H1 (cell line): ENCODE measurements around the gene FAM236A. TPM values are rescaled to one million over a fixed set of nuclear protein-coding genes. Genes with fewer than 3 reads are reported as not detected.
"Not testable (repeated sequence)": the region's sequence is repeated elsewhere in the genome, so short reads cannot be mapped to it uniquely, and the experiment has no call there.

Source experiments
- CTCF ChIA-PET: fragments of 300-600 bp; sonication (Branson Sonifier 250); formaldehyde crosslinking; loops from one replicate; lab custom pipeline; 2021; ENCODE audit not compliant: partially characterized antibody; lab: Charles Lee
- POLR2A ChIA-PET: fragments of 300-600 bp; sonication (Branson Sonifier 250); formaldehyde crosslinking; loops from one replicate; lab custom pipeline; 2021; ENCODE audit warnings: inconsistent platforms; ENCODE audit not compliant: partially characterized antibody; lab: Charles Lee
- DNase-seq, 2 experiments: peaks; one replicate each; pipeline versions ENCODE4 v3.0.0 to v3.0.0-alpha.2; 2010 to 2022; ENCODE audit warnings: low spot score in 2 of 2, low read depth in 1 of 2, mixed read lengths in 1 of 2
- FAIRE-seq: peaks from 2 replicates; lab custom pipeline; 2011; peaks lifted over from hg19 to GRCh38; lab: Jason Lieb, UNC
- H2AFZ ChIP-seq: 2 replicates; pipeline ENCODE4 v1.8.1; 2012; ENCODE audit warnings: low read length, inconsistent platforms
- H2AK5ac ChIP-seq: 2 replicates; pipeline ENCODE4 v1.6.1; 2013; ENCODE audit warnings: low read depth, low read length
- H2BK120ac ChIP-seq: replicated peaks from 2 replicates; pipeline ENCODE3; 2013; ENCODE audit warnings: low read depth, low read length, inconsistent platforms
- H2BK12ac ChIP-seq: 2 replicates; pipeline ENCODE4 v1.6.1; 2013; ENCODE audit warnings: low read depth, low read length
- H2BK15ac ChIP-seq: 2 replicates; pipeline ENCODE4 v1.6.1; 2013; ENCODE audit warnings: low read length
- H2BK20ac ChIP-seq: 2 replicates; pipeline ENCODE4 v1.6.1; 2013; ENCODE audit warnings: low read length
- H2BK5ac ChIP-seq: 2 replicates; pipeline ENCODE4 v1.6.1; 2013; ENCODE audit warnings: low read depth, low read length
- H3K14ac ChIP-seq: 2 replicates; pipeline ENCODE4 v1.6.1; 2013; ENCODE audit warnings: inconsistent platforms; ENCODE audit not compliant: insufficient read length
- H3K18ac ChIP-seq: 2 replicates; pipeline ENCODE4 v1.6.1; 2013; ENCODE audit warnings: low read length; ENCODE audit errors: extremely low read depth
- H3K23ac ChIP-seq: 2 replicates; pipeline ENCODE4 v1.6.1; 2013; ENCODE audit warnings: inconsistent platforms; ENCODE audit not compliant: insufficient read length
- H3K23me2 ChIP-seq: 2 replicates; pipeline ENCODE4 v1.6.1; 2013; ENCODE audit warnings: low read depth, low read length
- H3K27ac ChIP-seq: 2 replicates; pipeline ENCODE4 v1.6.1; 2011; ENCODE audit warnings: low read depth, low read length, inconsistent platforms
- H3K27me3 ChIP-seq, 4 experiments: replicated peaks in 1 of 4; 1 replicate in 1 of 4; 2 replicates in 3 of 4; pipeline versions ENCODE4 v1.6.1 to v1.8.1; 2011 to 2013; ENCODE audit warnings: low read length in 3 of 4, mild to moderate bottlenecking in 3 of 4, inconsistent platforms in 2 of 4, mixed read lengths in 2 of 4, moderate library complexity in 1 of 4; ENCODE audit not compliant: control insufficient read depth in 3 of 4, insufficient read depth in 3 of 4; ENCODE audit errors: extremely low read depth in 1 of 4
- H3K36me3 ChIP-seq, 4 experiments: 2 replicates each; pipeline versions ENCODE4 v1.6.1 to v1.8.1; 2011 to 2013; ENCODE audit warnings: mild to moderate bottlenecking in 4 of 4, low read length in 3 of 4, moderate library complexity in 2 of 4, control low read depth in 1 of 4, inconsistent platforms in 1 of 4; ENCODE audit not compliant: insufficient read depth in 4 of 4, control insufficient read depth in 2 of 4
- H3K4ac ChIP-seq: replicated peaks from 2 replicates; pipeline ENCODE3; 2013; ENCODE audit warnings: low read length, low read depth, mixed read lengths, inconsistent platforms; ENCODE audit not compliant: insufficient read length
- H3K4me1 ChIP-seq, 4 experiments: replicated peaks in 1 of 4; 1 replicate in 1 of 4; 2 replicates in 3 of 4; pipeline versions ENCODE4 v1.6.1 to v1.8.1; 2011 to 2013; ENCODE audit warnings: low read length in 3 of 4, inconsistent platforms in 2 of 4, mixed read lengths in 1 of 4; ENCODE audit not compliant: insufficient read depth in 4 of 4, control insufficient read depth in 3 of 4
- H3K4me2 ChIP-seq, 2 experiments: 2 replicates each; pipeline versions ENCODE4 v1.6.1 to v1.8.1; 2011 to 2013; ENCODE audit warnings: low read depth in 2 of 2, low read length in 2 of 2, control low read depth in 1 of 2, inconsistent platforms in 1 of 2, mild to moderate bottlenecking in 1 of 2; ENCODE audit not compliant: insufficient read depth in 1 of 2
- H3K4me3 ChIP-seq, 4 experiments: fragments of 200-600, 300-600 bp in 1 of 4; sonication (generic), shearing (Covaris generic), sonication (Bioruptor Twin) in 1 of 4; 2 replicates each; pipeline versions ENCODE4 v1.5.1 to v1.8.1; 2011 to 2016; ENCODE audit warnings: low read length in 4 of 4, low read depth in 3 of 4, control low read depth in 2 of 4, inconsistent platforms in 2 of 4, mild to moderate bottlenecking in 2 of 4, mixed read lengths in 1 of 4, moderate library complexity in 1 of 4; ENCODE audit not compliant: insufficient read depth in 2 of 4; ENCODE audit errors: extremely low read depth in 1 of 4
- H3K56ac ChIP-seq: replicated peaks from 2 replicates; pipeline ENCODE3; 2013; ENCODE audit warnings: low read depth, mild to moderate bottlenecking, mixed read lengths, low read length, inconsistent platforms; ENCODE audit not compliant: insufficient read length
- H3K79me1 ChIP-seq: 2 replicates; pipeline ENCODE4 v1.6.1; 2013; ENCODE audit warnings: low read depth, low read length, control low read depth
- H3K79me2 ChIP-seq, 2 experiments: 2 replicates each; pipeline versions ENCODE4 v1.6.1 to v1.8.1; 2012 to 2013; ENCODE audit warnings: low read length in 2 of 2, mild to moderate bottlenecking in 2 of 2, inconsistent platforms in 1 of 2; ENCODE audit not compliant: insufficient read depth in 2 of 2, control insufficient read depth in 1 of 2
- H3K9ac ChIP-seq, 4 experiments: replicated peaks in 1 of 4; 1 replicate in 1 of 4; 2 replicates in 3 of 4; pipeline versions ENCODE4 v1.6.1 to v1.8.1; 2011 to 2013; ENCODE audit warnings: low read depth in 3 of 4, low read length in 3 of 4, control low read depth in 2 of 4, mild to moderate bottlenecking in 2 of 4, moderate library complexity in 2 of 4, inconsistent platforms in 1 of 4; ENCODE audit errors: extremely low read depth in 1 of 4
- H3K9me3 ChIP-seq, 2 experiments: 2 replicates each; pipeline versions ENCODE4 v1.6.1 to v1.8.1; 2012 to 2013; ENCODE audit warnings: mild to moderate bottlenecking in 2 of 2, moderate library complexity in 2 of 2, control low read depth in 1 of 2, inconsistent platforms in 1 of 2, low read depth in 1 of 2, low read length in 1 of 2, mixed read lengths in 1 of 2; ENCODE audit not compliant: insufficient read depth in 2 of 2
- H4K20me1 ChIP-seq, 2 experiments: replicated peaks in 1 of 2; 2 replicates each; pipeline versions ENCODE3 to v1.8.1; 2011 to 2013; ENCODE audit warnings: inconsistent platforms in 2 of 2, low read length in 2 of 2, mild to moderate bottlenecking in 1 of 2; ENCODE audit not compliant: insufficient read depth in 2 of 2, control insufficient read depth in 1 of 2
- H4K5ac ChIP-seq: 2 replicates; pipeline ENCODE4 v1.6.1; 2013; ENCODE audit warnings: low read length, low read depth, mixed read lengths, inconsistent platforms; ENCODE audit not compliant: insufficient read length
- H4K8ac ChIP-seq: 2 replicates; pipeline ENCODE4 v1.8.0; 2013; ENCODE audit warnings: mild to moderate bottlenecking, moderate library complexity, low read length, inconsistent platforms; ENCODE audit not compliant: insufficient read depth; ENCODE audit errors: extremely low read depth
- H4K91ac ChIP-seq: replicated peaks from 2 replicates; pipeline ENCODE3; 2013; ENCODE audit warnings: low read length, mixed read lengths, inconsistent platforms; ENCODE audit not compliant: insufficient read length
- WGBS, 2 experiments: shearing (Covaris generic) in 1 of 2; methylation state at CpG; one replicate each; pipeline versions ENCODE4 v1.1.6 to v1.1.7; 2013 to 2015; ENCODE audit warnings: low lambda C conversion rate in 2 of 2, mixed read lengths in 2 of 2, inconsistent platforms in 1 of 2, low coverage in 1 of 2, missing lambda C conversion rate in 1 of 2; ENCODE audit not compliant: insufficient replicate concordance in 2 of 2, insufficient coverage in 1 of 2, insufficient read length in 1 of 2; ENCODE audit errors: extremely low coverage in 1 of 2, missing lambda C conversion rate in 1 of 2; 5-methylcytosine and 5-hydroxymethylcytosine counted together
- polyA plus RNA-seq, 7 experiments: library from polyadenylated mRNA; depleted of rRNA in 3 of 7; stranded (reverse) in 5 of 7; unstranded in 2 of 7; fragments of >200 nt in 5 of 7; fragments of 200-250 nt in 2 of 7; gene quantifications; 1 replicate in 5 of 7; 2 replicates in 1 of 7; 4 replicates in 1 of 7; pipeline versions ENCODE4 v1.2.1 to v1.2.3, GENCODE V29; 2011 to 2013; ENCODE audit warnings: missing spikeins in 2 of 7, mixed read lengths in 2 of 7
- total RNA-seq: library from RNA; stranded (reverse); fragmentation: NEBNext Ultra II Directional; extraction: Animal tissue kit (Norgen Biotek cat#: 25700); gene quantifications from 2 replicates; pipeline ENCODE4 v1.2.1, GENCODE V29; 2021

FAM236A gene
- total and polyA plus RNA-seq, 2 of the 8 experiments (the other 6 are each of a cell fraction or from before 2014, with no cell fraction given), result not detected

DNA sequence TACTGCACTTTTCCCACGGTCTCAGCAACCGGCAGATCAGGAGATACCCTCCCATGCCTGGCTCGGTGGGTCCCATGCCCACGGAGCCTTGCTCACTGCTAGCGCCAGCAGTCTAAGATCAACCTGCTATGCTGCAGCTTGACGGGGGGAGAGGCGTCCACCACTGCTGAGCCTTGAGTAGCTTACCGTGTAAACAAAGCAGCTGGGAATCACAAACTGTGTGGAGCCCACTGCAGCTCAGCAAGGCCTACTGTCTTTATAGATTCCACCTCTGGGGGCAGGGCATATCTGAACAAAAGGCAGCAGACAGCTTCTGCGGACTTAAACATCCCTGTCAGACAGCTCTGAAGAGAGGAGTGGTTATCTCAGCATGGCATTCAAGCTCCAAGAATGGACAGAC is 22.0 kb downstream of the FAM236A start:
- WGBS, 2 experiments, result no CpG with 5 or more reads among the region's 9 CpGs
- H2BK20ac ChIP-seq, DNase-seq, H3K36me3 ChIP-seq, H2BK12ac ChIP-seq, H3K79me2 ChIP-seq, H3K4me2 ChIP-seq, H3K4me1 ChIP-seq, H3K14ac ChIP-seq, H2BK120ac ChIP-seq, H4K8ac ChIP-seq, H3K9me3 ChIP-seq, H3K27me3 ChIP-seq, H3K9ac ChIP-seq, H3K23me2 ChIP-seq, H4K20me1 ChIP-seq, H3K23ac ChIP-seq, H3K27ac ChIP-seq, H3K4me3 ChIP-seq, H3K4ac ChIP-seq, CTCF ChIA-PET, H4K5ac ChIP-seq, H2AK5ac ChIP-seq, H2AFZ ChIP-seq, H2BK5ac ChIP-seq, H3K18ac ChIP-seq, H4K91ac ChIP-seq, H3K56ac ChIP-seq, H2BK15ac ChIP-seq, H3K79me1 ChIP-seq, POLR2A ChIA-PET, FAIRE-seq: not testable (repeated sequence)

DNA sequence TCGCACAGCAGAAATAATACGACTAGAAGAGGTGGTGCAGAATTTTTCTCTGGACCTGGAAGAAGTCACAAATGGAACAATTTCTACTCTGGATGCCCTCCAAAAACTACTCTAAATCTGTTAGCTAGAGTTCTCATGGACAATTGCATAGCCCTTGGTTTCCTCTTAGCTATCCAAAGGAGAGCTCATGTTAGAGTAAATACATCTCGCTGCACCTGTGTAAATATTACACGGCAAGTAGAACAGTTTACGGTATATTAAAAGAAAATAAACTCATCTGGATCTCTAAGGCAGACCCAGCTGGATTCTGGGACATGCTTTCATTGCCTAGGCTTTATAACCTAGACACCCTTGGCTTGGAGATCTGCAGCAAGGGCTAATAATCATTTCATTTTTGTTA is 33.9 kb downstream of the FAM236A start:
- FAIRE-seq, POLR2A ChIA-PET, H2BK15ac ChIP-seq: not testable (repeated sequence)

More for the DNA sequence above, 33.9 kb downstream of the FAM236A start:
- H3K27me3 ChIP-seq, H3K9ac ChIP-seq, H3K4me3 ChIP-seq, H3K79me1 ChIP-seq, H3K4ac ChIP-seq, DNase-seq, H2BK20ac ChIP-seq, H2AK5ac ChIP-seq, H3K18ac ChIP-seq, H4K20me1 ChIP-seq, H2AFZ ChIP-seq, H3K9me3 ChIP-seq, H3K27ac ChIP-seq, H3K23me2 ChIP-seq, CTCF ChIA-PET, H3K23ac ChIP-seq, H2BK12ac ChIP-seq, H3K4me2 ChIP-seq, H3K4me1 ChIP-seq, H3K56ac ChIP-seq, H3K36me3 ChIP-seq, H4K5ac ChIP-seq, H4K8ac ChIP-seq, H2BK120ac ChIP-seq, H4K91ac ChIP-seq, H3K14ac ChIP-seq, H3K79me2 ChIP-seq, H2BK5ac ChIP-seq: not testable (repeated sequence)
- no CpG with 5 or more reads among the region's 5 CpGs for WGBS, 2 experiments
